ENCODE results near the gene STXBP2.

- TF ChIP-seq CTCF (IDR thresholded peaks at IDR 0.05), result no peak
- TF ChIP-seq POLR2AphosphoS5 (IDR thresholded peaks at IDR 0.05), result no peak
Measured at GRCh38 chr19:7650148-7650547, 13.2 kb downstream of the STXBP2 start.
